CD4-positive, alpha-beta T cell treated with Interleukin-6 at 100 ng/mL for 8 hours (primary cell): ENCODE results near the gene GRK3.

Source experiments
- DNase-seq: peaks from one replicate; pipeline ENCODE4 v3.0.0-alpha.2; 2020; ENCODE audit warnings: mixed read lengths, low spot score

GRK3 gene

DNA sequence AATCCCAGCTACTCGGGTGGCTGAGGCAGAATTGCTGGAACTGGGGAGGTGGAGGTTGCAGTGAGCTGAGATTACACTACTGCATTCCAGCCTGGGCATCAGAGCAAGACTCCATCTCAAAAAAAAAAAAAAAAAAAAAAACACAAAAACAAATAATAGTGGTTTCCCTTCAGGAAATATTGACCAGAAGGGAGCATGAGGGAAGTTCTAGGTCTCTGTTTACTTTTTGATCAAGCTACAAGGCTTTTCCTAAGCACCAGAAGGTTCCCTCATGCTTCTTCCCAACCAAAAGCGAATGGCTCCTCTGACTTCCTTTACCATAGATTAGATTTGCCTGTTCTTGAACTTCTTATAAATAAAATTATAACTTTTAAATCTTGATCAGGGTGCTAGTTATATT is 195.8 kb downstream of the GRK3 start:
- DNase-seq = no peak

- no peak for DNase-seq
Measured at GRCh38 chr22:25760848-25761595, 196.5 kb downstream of the GRK3 start.

DNA sequence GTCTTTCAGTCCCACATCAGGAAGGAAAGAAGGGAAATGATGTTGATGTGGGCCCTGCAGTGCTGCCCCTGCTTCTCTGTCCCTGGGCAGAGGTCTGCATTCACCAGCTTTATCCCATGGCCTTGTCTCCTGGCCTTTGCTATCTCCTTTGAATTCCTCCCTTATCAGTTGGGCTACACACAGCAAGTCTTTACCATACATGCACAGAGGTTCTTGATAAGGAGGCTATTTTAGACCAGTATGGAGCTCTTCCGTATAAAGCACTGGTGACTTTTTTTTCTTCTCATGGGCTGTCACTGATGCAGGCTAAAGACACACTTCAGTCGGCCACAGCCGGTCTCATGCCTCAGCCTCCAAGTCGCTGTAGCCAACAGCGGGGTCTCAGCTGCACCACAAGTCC is 197.7 kb downstream of the GRK3 start:
- no peak for DNase-seq

DNA sequence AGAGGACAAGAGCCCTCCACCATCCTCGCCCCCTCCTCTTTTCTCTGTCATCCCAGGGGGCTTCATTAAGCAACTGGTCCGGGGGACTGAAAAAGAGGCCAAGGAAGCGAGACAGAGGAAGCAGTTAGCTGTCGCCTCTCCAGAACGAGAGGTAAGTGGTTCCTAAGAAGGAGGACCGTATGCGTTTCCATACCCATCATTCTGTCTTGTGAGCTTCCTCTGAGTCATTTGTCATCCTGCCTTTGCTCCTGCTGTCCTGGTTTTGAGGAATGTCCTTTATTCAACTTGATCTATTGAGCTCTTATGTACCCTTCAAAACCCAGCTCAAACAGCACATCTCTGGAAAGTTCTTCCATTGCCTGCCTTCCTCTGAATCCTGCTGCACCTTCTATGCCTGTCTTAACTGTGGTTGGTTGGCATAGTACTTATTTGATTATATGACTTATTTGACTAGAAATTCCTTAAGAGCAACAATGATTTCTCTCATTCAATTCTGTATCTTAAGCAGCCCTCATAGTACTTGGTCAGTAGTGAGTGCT is 198.8 kb downstream of the GRK3 start:
- no peak for DNase-seq

DNA sequence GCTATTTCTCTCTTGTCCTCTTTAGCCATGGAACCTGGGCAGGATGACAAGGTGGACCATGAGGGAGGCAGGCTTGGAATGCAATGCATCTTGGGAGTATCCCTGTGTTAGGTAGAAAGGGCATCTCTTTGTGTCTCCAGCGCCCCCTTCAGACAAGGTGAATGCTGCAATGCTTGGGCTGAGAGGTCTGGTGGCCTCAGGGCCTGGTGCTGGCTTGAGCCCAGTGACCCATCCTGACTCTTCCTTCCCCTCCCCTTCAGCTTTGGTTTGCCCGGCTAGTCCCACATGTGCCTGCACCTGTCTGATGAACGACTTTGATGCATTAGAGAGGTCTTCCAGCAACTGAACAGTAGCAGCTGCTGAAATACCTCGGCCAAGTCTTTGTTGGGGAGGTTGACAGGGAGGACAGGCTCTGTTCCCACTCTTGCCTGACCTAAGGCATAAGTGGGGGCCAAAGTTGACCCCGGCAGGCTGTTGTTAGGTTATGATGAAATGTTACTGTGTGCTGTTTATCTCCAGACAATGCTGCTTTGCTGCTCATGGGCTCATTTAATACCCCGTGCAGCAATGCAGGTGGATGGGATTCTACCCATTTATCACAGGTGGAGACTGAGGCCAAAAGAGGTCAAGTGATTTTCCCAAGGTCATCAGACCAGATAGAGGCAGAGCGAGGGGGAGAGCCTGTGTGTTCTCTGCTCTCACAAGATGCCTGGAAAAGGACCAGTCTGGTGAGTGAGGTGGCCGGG is 200.0 kb downstream of the GRK3 start:
- no peak for DNase-seq

DNA sequence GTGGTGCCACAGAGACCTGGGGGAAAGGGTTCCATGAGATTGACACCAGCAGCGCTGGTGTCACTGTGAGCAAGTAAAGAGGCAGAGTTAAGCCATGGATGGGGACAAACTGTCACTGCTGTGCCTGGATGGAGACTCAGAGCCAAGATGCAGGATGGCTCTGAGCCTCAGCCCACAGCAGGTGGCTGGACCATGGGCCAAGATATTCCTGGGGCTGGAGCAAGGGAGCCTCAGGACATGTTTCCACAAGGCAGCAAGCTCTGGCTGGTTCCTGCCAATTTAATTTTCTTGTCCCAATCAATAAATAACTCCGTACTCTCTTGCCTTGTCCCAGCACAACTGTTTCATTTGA is 200.5 kb downstream of the GRK3 start:
- no peak for DNase-seq

DNA sequence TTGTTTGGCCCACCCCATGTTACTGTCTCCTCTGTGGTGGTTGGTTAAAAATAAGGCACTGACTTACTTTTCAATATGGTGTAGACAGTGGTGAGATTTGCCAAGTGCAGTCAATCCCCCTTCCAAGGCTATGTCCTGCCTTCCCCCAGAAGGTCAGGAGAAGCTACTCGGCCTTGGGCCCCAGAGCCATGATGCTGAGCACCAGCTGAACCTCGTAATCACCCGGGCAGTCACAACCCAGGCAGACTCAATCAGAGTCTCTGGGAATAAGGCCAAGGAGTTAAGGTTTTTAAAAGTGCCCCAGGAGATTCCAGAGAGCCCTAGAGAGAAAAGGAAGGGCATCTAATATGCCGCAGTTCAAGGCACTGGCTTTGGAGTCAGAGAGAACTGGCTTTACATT is 201.3 kb downstream of the GRK3 start:
- no peak for DNase-seq

DNA sequence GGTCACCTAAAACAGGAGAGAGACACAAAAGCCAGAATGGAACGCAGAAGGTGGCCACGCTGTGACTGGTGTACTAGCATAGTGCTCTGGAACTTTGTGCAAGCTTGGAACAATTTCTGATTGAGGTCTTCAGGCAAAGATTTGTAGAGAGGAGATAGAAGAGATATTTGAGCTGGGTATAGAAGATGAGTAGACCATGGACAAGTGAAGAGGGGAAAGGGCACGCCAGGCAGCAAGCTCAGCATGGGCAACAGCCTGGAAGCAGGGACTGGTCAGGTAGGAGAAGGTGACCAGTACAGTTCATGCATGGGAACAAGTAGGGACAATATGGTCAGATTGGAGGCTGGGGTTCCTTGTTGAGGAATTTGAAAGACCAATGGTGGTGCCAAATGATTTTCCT is 201.9 kb downstream of the GRK3 start:
- no peak for DNase-seq

GRCh38 chr22:25770333-25770732 is 205.9 kb downstream of the GRK3 start:
- DNase-seq = no peak

- DNase-seq = no peak
Measured at GRCh38 chr22:25772288-25772687, 207.8 kb downstream of the GRK3 start.

GRCh38 chr22:25774575-25775026 is 210.1 kb downstream of the GRK3 start:
- no peak for DNase-seq

DNA sequence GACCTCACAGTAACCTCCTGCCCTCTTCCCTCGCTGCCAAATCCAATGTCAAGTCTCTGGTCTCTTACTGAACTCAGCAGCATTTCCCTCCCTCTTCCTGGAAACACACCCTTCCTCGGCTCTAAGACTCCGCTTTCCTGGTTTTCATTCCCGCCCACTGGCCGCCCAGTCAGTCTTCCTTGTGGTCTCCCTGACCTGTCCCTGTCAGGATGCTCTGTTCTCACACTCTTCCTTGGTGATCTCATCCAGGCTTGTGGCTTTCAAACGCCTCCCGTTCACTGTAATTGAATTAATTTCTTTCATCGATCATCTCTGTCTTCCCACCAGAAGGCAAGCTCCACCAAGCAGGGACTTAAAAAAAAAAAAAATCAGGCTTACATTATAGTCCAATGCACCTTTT is 211.1 kb downstream of the GRK3 start:
- no peak for DNase-seq

DNA sequence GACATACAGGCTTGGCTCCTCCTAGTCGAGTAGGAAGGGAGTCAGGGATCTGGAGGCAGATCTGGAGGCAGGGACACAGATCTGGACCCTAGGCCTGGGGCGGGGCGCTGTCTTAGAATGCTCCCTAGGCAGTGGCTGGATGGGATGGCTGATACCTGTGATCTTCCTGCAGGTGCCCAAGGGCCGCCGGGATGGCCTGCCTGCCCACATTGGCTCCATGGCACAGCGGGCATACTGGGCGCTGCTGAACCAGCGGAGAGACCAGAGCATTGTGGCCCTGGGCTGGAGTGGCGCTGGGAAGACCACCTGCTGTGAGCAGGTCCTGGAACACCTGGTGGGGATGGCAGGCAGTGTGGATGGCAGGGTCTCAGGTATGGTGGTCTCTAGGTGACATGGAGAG is 212.9 kb downstream of the GRK3 start:
- DNase-seq = no peak

- no peak for DNase-seq
Measured at GRCh38 chr22:25777870-25778269, 213.4 kb downstream of the GRK3 start.
